ENCODE data around the gene BAK1. TPM values are rescaled to one million over a fixed set of nuclear protein-coding genes. Genes with fewer than 3 reads are reported as not detected.

Gene BAK1
- polyA plus RNA-seq, 3 donors, result 27.8 to 41.5 (median 34.0) TPM

DNA sequence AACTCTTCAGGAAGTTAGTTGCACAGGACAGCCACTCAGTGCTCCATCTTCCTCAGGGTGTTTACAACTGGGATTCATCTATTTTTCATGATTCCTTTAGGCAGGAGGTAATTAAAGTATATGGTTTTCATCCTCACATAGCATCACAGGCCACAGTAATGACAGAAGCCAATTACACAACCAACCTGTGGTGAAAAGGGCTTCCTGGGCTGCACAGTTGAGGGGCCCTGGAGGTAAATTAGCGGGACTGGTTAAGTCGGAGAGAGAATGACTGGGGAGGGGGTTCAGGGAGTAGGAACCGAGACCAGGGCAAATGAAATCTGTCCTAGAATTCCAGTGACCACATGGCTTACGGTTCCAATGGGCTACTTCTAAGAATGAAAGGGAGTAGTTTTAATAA, 37.0 kb downstream of the BAK1 start:
- Histone ChIP-seq H3K4me3 (replicated peaks in 1 of 3; ENCODE audit: low read depth in 2 of 3, low read length in 3 of 3) (no peak overlapping the region), H2AFZ (ENCODE audit: insufficient read depth, low read depth, low read length, poor library complexity, severe bottlenecking) (no peak overlapping the region), H3K9ac (ENCODE audit: insufficient read depth, low read length, poor library complexity, severe bottlenecking) (no peak overlapping the region), H3K27ac (ENCODE audit: low read depth in 1 of 2, low read length in 2 of 2) (no peak overlapping the region), H3K9me3 (replicated peaks in 1 of 2; ENCODE audit: control insufficient read depth in 1 of 2, insufficient read depth in 1 of 2, low read length in 2 of 2) (no peaks in the 10 kb centered on the region), H3K36me3 (replicated peaks in 1 of 2; ENCODE audit: control insufficient read depth in 1 of 2, insufficient read depth in 2 of 2, low read length in 2 of 2) (no peaks in the 10 kb centered on the region), H3K27me3 (ENCODE audit: control insufficient read depth in 2 of 2, insufficient read depth in 2 of 2, low read length in 2 of 2) (no peaks in the 10 kb centered on the region), H3K4me1 (ENCODE audit: control insufficient read depth in 1 of 2, insufficient read depth in 2 of 2, low read length in 2 of 2) (peaks cover 0 to 3% of the 10 kb centered on the region in 2 donors), H3K4me2 (replicated peaks; ENCODE audit: extremely low read depth, low read length, poor library complexity, severe bottlenecking) (no peak overlapping the region), H3K79me2 (ENCODE audit: insufficient read depth, low read length) (no peaks in the 10 kb centered on the region), H4K20me1 (ENCODE audit: insufficient read depth, low read length) (no peaks in the 10 kb centered on the region)
- H3K27me3 Mint-ChIP-seq (ENCODE audit: low read depth in 3 of 3), result peaks cover 0 to 8% (median 3%) of the 10 kb centered on the region in 3 donors
- peak overlapping the region in 1 of 7 donors; percentile 15 for H3K27ac Mint-ChIP-seq
- TF ChIP-seq, protein P1, sequence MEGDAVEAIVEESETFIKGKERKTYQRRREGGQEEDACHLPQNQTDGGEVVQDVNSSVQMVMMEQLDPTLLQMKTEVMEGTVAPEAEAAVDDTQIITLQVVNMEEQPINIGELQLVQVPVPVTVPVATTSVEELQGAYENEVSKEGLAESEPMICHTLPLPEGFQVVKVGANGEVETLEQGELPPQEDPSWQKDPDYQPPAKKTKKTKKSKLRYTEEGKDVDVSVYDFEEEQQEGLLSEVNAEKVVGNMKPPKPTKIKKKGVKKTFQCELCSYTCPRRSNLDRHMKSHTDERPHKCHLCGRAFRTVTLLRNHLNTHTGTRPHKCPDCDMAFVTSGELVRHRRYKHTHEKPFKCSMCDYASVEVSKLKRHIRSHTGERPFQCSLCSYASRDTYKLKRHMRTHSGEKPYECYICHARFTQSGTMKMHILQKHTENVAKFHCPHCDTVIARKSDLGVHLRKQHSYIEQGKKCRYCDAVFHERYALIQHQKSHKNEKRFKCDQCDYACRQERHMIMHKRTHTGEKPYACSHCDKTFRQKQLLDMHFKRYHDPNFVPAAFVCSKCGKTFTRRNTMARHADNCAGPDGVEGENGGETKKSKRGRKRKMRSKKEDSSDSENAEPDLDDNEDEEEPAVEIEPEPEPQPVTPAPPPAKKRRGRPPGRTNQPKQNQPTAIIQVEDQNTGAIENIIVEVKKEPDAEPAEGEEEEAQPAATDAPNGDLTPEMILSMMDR (IDR thresholded peaks at IDR 0.05), result no peak
- intact Hi-C loops (cut with micrococcal nuclease), result no loop called here
- no peaks in the 10 kb centered on the region for H3K36me3 Mint-ChIP-seq
- H3K9me3 Mint-ChIP-seq, result no peaks in the 10 kb centered on the region
- DNase-seq, result no peak
- no peak overlapping the region for H3K4me3 Mint-ChIP-seq
- peaks cover 6% of the 10 kb centered on the region for H3K4me1 Mint-ChIP-seq
- WGBS (ENCODE audit: insufficient coverage), result 40% methylated on average over 2 of the region's 4 CpGs

DNA sequence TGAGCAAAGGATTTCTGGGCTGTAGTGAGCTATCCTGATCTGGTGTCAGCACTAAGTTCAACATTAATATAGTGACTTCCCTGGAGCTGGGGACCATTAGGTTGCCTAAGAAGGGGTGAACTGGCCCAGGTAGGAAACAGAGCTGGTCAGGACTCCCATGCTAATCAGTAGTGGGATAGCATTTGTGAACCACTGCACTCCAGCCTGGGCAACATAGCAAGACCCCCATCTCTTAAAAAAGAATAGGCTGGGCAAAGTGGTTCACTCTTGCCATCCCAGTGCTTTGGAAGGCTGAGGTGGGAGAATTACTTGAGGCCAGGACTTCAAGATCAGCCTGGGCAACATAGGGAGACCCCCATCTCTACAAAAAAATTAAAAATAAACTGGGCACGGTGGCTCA, 39.3 kb downstream of the BAK1 start:
- Histone ChIP-seq H2AFZ (ENCODE audit: insufficient read depth, low read depth, low read length, poor library complexity, severe bottlenecking) (no peak overlapping the region), H3K79me2 (ENCODE audit: insufficient read depth, low read length) (no peaks in the 10 kb centered on the region), H4K20me1 (ENCODE audit: insufficient read depth, low read length) (no peaks in the 10 kb centered on the region), H3K9me3 (replicated peaks in 1 of 2; ENCODE audit: control insufficient read depth in 1 of 2, insufficient read depth in 1 of 2, low read length in 2 of 2) (no peaks in the 10 kb centered on the region), H3K4me2 (replicated peaks; ENCODE audit: extremely low read depth, low read length, poor library complexity, severe bottlenecking) (no peak overlapping the region), H3K4me1 (ENCODE audit: control insufficient read depth in 1 of 2, insufficient read depth in 2 of 2, low read length in 2 of 2) (no peaks in the 10 kb centered on the region), H3K4me3 (replicated peaks in 1 of 3; ENCODE audit: low read depth in 2 of 3, low read length in 3 of 3) (no peak overlapping the region), H3K27ac (ENCODE audit: low read depth in 1 of 2, low read length in 2 of 2) (no peak overlapping the region), H3K36me3 (replicated peaks in 1 of 2; ENCODE audit: control insufficient read depth in 1 of 2, insufficient read depth in 2 of 2, low read length in 2 of 2) (no peaks in the 10 kb centered on the region), H3K27me3 (ENCODE audit: control insufficient read depth in 2 of 2, insufficient read depth in 2 of 2, low read length in 2 of 2) (no peaks in the 10 kb centered on the region), H3K9ac (ENCODE audit: insufficient read depth, low read length, poor library complexity, severe bottlenecking) (no peak overlapping the region)
- Mint-ChIP-seq H3K36me3 (no peaks in the 10 kb centered on the region), H3K4me3 (no peak overlapping the region), H3K9me3 (no peaks in the 10 kb centered on the region), H3K27ac (no peak overlapping the region), H3K27me3 (ENCODE audit: low read depth in 3 of 3) (peaks cover 0 to 4% (median 3%) of the 10 kb centered on the region in 3 donors), H3K4me1 (no peaks in the 10 kb centered on the region)
- TF ChIP-seq, protein P1 (IDR thresholded peaks at IDR 0.05), result no peak
- DNase-seq, result no peak
- WGBS (ENCODE audit: insufficient coverage), result no CpG with 5 or more reads among the region's 1 CpG
- intact Hi-C loops (cut with micrococcal nuclease), result no loop called here
